Putamen (tissue), 1 donor: ENCODE results near the gene FREM1.

Source experiments
- DNase-seq: peaks from one replicate; pipeline ENCODE4 v3.0.0-alpha.2; 2016; ENCODE audit warnings: low spot score

Gene FREM1

GRCh38 chr9:14869671-14870070, 40.6 kb downstream of the FREM1 start:
- DNase-seq: no peak

- DNase-seq: no peak
These were observed 41.2 kb downstream of the FREM1 start for GRCh38 chr9:14868772-14869583.

GRCh38 chr9:14868418-14868771, 41.8 kb downstream of the FREM1 start:
- DNase-seq: no peak

- DNase-seq: no peak
These were observed 44.0 kb downstream of the FREM1 start for GRCh38 chr9:14866200-14866749.

GRCh38 chr9:14864309-14864708, 45.9 kb downstream of the FREM1 start:
- DNase-seq: no peak

GRCh38 chr9:14863402-14863801, 46.8 kb downstream of the FREM1 start:
- DNase-seq: no peak

- DNase-seq: no peak
These were observed 52.6 kb downstream of the FREM1 start for GRCh38 chr9:14857449-14858305.

- DNase-seq: no peak
These were observed 60.4 kb downstream of the FREM1 start for GRCh38 chr9:14849851-14850250.

- DNase-seq: no peak
These were observed 60.9 kb downstream of the FREM1 start for GRCh38 chr9:14849296-14849695.

GRCh38 chr9:14846871-14847311, 63.3 kb downstream of the FREM1 start:
- no peak for DNase-seq

GRCh38 chr9:14843163-14843562, 67.1 kb downstream of the FREM1 start:
- no peak for DNase-seq

GRCh38 chr9:14842269-14842668, 68.0 kb downstream of the FREM1 start:
- no peak for DNase-seq

- no peak for DNase-seq
These were observed 71.5 kb downstream of the FREM1 start for GRCh38 chr9:14838701-14839100.

GRCh38 chr9:14836885-14837284, 73.3 kb downstream of the FREM1 start:
- no peak for DNase-seq

- no peak for DNase-seq
These were observed 78.6 kb downstream of the FREM1 start for GRCh38 chr9:14831661-14832060.

GRCh38 chr9:14831074-14831473, 79.2 kb downstream of the FREM1 start:
- no peak for DNase-seq

GRCh38 chr9:14830057-14830456, 80.2 kb downstream of the FREM1 start:
- no peak for DNase-seq

- no peak for DNase-seq
These were observed 81.0 kb downstream of the FREM1 start for GRCh38 chr9:14829204-14829603.

GRCh38 chr9:14827805-14828204, 82.4 kb downstream of the FREM1 start:
- DNase-seq: no peak

GRCh38 chr9:14824481-14824880, 85.7 kb downstream of the FREM1 start:
- no peak for DNase-seq

GRCh38 chr9:14823800-14824199, 86.4 kb downstream of the FREM1 start:
- DNase-seq: no peak

GRCh38 chr9:14822666-14823065, 87.6 kb downstream of the FREM1 start:
- DNase-seq: no peak

- no peak for DNase-seq
These were observed 91.0 kb downstream of the FREM1 start for GRCh38 chr9:14819183-14819582.
